AG09319 (cell line): ENCODE measurements around the gene CALML3.

Experiments used
- DNase-seq: peaks from one replicate; pipeline ENCODE4 v3.0.0-alpha.2; 2010; ENCODE audit warnings: low read depth; ENCODE audit errors: extremely low read depth
- CTCF ChIP-seq: IDR thresholded peaks from 2 replicates; pipeline ENCODE4 v1.5.1; 2011; ENCODE audit warnings: low read depth, mild to moderate bottlenecking, inconsistent platforms, low read length, moderate library complexity

Gene CALML3

GRCh38 chr10:5550621-5551530, 26.1 kb downstream of the CALML3 start:
- DNase-seq, result no peak
- TF ChIP-seq CTCF, result no peak

- no peak for DNase-seq
- no peak for TF ChIP-seq CTCF
Measured at GRCh38 chr10:5551531-5552375, 27.0 kb downstream of the CALML3 start.

DNA sequence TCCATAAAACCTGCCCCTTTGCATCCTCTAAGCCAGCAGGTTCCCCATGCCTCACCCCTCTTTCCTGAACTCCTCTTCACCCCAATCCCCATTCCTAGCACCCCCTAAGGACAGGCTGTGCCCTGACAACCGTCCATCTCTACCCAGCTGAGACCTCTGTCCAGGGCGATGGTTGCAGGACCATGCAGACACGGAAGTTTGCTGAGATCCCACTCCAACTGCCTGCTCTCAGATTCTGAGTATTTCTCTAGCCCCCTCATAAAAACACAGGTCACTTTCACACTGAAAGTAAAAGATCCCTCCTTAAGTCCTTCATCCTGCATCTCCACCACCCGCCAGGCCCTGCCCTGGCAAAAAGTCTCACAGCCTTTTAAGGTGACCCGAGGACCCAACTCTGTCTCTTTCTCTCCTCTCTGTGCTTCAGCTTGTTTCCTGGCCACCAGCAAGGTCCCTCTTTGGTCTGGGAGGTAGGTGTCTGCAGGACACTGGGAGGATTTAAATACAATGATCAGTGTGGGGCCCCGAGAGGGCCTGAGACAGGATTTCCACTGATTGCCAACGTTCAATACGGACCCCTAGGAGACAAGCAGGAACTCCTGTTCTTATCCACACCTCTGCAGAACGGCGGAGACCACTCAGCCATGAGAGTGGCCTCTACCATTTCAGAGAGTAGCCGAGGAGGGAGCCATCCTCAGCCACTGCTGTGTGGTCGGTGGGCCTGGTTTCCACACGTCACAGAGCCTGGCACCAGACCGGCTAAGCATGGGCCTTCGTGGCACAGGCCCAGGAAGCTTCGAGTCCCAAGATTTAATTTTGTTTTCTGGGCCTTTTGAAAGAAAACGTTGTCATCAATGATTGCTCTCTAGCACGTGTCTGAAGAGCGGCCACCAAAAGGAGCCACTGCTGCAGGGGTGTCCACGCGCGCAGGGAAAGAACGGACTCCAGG, 27.9 kb downstream of the CALML3 start:
- no peak for TF ChIP-seq CTCF
- no peak for DNase-seq

GRCh38 chr10:5553400-5554170, 28.8 kb downstream of the CALML3 start:
- DNase-seq, result no peak
- no peak for TF ChIP-seq CTCF

DNA sequence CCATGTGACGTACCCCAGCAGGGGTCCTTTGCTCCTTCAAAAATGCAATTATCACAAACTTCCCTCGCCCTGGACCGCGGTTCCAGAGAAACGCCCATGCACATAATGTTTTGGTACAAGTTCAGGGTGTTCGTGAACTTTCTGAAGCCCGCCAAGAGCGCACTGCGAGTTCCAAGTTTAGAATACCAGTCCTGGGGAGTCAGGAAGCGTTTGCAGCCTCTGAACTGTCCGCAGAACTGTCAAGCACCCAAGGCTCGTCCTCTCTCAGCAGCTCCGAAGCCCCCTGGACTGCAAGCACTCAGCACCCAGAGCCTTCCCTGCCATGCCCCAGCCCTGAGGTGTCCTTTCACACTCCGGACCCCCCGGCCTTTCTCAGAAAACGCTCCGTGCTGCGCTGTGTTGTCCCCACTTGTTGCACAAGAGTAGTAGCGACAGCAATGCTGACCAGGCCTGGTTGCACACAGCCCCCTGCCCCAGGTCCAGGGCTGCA, 30.3 kb downstream of the CALML3 start:
- no peak for TF ChIP-seq CTCF
- no peak for DNase-seq

- TF ChIP-seq CTCF, result no peak
- no peak for DNase-seq
Measured at GRCh38 chr10:5555881-5556280, 31.1 kb downstream of the CALML3 start.
